Suprapubic skin (tissue), 3 donors: Measurements from ENCODE around the gene GIMAP7.

Experiments used
- CTCF ChIP-seq, 2 donors: fragments of 200-600 bp in 1 of 2; fragments of 450-650 bp in 1 of 2; sonication (generic) in 1 of 2; IDR thresholded peaks; one replicate each; pipeline ENCODE4 v1.5.1; 2016 to 2019; ENCODE audit warnings: antibody characterized with exemption in 2 of 2, mild to moderate bottlenecking in 1 of 2, moderate library complexity in 1 of 2
- POLR2AphosphoS5 ChIP-seq, 3 donors: sonication (generic); formaldehyde crosslinking; IDR thresholded peaks; one replicate each; pipeline ENCODE4 v1.6.1; 2017; ENCODE audit warnings: antibody characterized with exemption in 3 of 3

- TF ChIP-seq CTCF (IDR thresholded peaks at IDR 0.05) (no peak), POLR2AphosphoS5 (IDR thresholded peaks at IDR 0.05) (no peak)
These were observed 45.8 kb downstream of the GIMAP7 start for GRCh38 chr7:150560486-150560885.
